ENCODE results near the gene SERPINA9.
"Not testable (repeated sequence)": the region's sequence is repeated elsewhere in the genome, so short reads cannot be mapped to it uniquely, and the experiment has no call there.

Gene SERPINA9, protein sequence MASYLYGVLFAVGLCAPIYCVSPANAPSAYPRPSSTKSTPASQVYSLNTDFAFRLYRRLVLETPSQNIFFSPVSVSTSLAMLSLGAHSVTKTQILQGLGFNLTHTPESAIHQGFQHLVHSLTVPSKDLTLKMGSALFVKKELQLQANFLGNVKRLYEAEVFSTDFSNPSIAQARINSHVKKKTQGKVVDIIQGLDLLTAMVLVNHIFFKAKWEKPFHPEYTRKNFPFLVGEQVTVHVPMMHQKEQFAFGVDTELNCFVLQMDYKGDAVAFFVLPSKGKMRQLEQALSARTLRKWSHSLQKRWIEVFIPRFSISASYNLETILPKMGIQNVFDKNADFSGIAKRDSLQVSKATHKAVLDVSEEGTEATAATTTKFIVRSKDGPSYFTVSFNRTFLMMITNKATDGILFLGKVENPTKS

DNA sequence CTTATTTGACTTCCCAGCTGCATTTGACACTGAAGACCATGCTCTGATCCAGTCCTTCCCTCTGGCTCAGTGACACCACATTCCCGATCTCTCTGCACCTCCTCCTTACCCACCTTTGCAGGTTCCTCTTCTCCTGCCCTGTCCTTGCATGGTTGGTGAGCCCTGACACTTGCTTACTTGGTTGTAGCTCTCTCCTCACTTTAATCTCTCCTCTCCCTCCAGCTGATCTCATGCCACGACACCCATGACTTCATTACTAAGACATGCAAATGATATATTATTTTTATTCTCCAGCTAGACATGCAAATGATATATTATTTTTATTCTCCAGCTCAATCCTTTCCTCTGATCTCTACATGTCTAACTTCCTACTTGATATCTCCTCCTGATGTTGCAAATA is at the start of gene SERPINA9:
Gene SERPINA9, minus strand, starts transcription at position 175 of the 400 bp plus-strand sequence. CDS start 6,357 bp downstream, outside the sequence.
- DNase-seq (ENCODE audit: low read depth): no peak

DNA sequence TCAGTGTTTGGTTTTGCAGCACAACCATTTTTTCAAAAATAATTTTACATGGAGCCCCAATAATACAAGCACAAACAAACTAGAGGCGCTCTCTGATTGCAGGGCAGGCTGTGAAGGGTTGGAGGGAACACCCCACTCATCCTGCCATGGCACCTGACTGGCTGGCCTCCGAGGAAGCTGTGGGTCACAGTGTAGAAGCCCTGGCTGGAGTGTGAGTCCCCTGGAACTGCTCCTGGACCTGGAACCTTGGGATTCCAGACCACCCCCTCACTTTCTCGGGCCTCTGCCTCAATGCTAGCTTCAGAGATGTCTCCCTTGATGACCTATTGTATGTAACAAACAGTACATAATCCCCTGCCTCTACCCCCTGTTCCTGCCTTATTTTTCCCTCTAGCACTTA is 48.1 kb upstream of the SERPINA9 start:
- no peak for DNase-seq (ENCODE audit: low read depth)

DNA sequence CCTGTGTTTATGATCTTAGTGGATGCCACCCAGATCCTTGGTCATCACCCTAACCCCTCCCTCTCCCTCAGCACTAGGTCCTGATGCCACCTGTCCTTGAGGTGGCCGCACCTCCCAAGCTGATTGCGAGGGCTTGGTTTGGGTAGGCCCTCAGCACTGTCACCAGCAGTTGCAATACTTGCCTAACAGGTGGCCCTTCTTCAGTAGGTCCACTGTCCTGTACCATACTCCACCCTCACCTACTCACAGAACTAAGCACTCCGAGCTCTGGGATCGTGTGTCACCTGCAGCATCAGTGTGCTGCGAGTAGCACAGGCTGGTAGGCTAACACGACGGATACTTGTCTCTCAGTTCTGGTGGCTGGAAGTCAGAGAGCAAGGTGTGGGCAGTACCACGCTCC is 47.3 kb upstream of the SERPINA9 start:
- DNase-seq (ENCODE audit: low read depth): no peak

DNA sequence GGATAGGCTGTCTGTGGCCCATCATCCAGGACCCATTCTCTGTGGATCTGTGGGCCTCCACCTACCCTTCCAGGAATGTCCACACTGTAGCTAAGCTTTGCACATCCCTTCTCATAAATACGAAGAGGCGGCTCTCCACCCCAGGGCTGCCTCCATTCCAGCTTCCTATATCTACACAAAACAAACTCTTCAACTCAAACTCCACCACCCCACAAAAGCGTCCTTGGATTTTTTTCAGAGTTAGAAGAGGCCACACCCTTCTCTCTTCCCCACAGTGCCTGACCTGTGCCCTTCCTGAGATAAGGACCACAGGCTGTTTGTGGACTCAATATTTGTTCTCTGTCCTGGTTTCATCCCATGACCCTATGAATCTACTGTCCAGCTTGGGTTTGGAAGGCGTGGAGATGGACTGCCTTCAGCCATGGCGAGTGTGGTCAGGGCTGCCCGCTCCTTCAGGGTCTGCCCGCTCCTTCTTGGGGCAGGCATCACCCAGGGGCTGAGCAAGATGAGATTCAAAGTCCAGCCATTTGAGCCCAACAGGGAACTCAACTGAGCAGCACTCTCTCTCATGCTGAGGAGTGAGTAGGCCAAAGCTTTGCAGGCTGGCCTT is 46.2 kb upstream of the SERPINA9 start:
- DNase-seq (ENCODE audit: low read depth): no peak

DNA sequence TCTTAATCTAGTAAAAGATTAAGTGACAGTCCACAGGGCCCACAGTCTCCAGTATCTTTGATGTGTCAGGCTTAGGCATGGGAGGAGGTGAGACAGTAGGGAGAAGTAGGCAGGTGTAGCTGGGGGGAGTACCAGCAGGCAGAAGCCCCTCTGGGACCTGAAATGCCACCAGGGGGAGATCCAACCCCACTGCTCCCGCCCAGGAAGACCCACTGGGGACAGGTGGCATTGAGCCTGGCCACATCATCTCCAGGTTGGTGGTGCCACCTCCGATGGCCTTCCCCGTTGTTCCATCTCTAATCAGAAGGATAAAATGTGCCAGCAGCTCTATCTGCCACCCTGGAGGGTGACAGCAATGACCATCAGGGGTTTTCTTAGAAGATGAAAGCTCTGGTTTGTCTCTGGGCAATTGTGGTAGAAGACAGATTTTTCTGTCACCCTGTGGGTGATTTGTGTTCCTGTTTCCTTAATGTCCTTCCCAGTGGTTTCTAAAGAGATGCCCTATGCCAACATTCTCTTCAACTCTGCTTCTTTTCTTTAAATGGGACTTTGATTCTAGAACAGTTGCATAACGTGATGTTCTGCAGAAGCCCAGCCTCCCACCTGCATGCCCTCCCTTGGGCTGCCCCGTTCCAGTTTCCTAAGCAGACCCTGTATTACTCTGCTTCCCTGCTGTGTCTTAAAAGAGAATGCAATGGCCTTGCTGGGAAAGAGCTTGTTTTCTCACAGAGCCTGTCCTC is 45.5 kb upstream of the SERPINA9 start:
- no peak for DNase-seq (ENCODE audit: low read depth)

DNA sequence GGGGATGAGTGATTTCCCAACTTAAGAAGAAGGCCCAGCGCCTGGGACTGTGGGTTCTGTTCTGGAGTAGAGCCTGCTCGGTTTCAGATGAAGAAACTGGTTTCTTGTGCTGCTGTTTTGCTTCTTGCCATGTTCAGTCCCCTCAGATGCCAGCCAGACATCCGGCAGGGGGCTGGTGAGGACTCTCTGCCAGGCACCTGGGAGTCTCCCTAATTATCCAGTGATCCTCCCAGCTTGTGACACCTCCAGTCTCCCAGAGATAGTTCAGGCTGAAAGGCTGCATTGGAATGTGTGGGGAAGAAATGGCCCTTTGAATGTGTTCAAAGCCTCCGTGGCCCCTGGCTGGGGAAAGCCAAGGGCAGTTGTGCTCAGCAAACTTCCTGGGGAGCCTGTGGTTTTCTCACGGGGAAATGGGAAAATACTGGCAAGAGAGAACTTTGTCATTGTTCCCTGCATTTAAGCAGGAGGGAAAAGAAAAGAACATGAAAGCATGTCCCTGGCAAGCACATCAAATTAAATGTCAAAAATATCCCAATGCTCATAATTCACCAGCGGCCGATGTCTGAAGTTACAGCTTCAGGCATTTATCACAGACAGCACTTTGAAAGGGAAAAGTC is 41.8 kb upstream of the SERPINA9 start:
- DNase-seq (ENCODE audit: low read depth): no peak

DNA sequence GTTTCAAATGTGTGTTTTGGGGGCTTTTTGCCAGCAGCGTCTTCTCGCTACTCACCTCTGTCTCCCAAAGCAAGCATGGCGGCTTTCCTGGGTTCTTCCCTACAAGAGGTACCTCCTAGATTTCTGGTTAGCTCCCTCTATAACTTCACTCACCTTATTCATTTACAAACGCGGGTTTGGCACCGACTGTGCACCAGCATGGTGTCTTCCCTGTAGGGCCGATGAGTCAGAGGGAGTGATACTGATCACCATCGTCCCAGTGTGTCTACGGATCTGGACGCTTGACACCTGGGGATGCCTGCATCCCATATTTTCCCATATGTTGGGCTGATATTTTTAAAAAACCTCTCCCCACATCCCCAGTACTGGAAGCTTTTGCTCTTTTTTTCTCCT is 41.2 kb upstream of the SERPINA9 start:
- DNase-seq (ENCODE audit: low read depth): no peak

DNA sequence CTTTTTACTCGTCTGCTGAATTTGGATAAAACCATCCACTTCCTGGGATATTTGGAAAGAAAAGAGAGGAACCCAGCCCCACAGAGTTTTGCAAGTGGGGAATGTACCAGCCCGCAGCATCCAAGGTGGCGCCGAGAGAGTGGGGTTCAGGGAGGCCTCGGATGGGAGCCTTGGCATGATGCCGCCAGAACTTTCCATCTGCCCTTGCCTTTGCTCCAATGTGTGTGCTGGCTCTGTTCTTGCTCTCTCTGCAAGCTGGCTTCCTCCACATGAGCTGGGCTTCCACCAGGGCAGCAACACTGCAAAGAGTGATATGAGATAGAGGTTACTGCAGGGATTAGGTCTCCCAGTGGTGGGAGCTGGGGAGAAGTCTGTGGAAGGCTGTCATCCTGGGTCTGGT is 39.9 kb upstream of the SERPINA9 start:
- DNase-seq (ENCODE audit: low read depth): no peak

DNA sequence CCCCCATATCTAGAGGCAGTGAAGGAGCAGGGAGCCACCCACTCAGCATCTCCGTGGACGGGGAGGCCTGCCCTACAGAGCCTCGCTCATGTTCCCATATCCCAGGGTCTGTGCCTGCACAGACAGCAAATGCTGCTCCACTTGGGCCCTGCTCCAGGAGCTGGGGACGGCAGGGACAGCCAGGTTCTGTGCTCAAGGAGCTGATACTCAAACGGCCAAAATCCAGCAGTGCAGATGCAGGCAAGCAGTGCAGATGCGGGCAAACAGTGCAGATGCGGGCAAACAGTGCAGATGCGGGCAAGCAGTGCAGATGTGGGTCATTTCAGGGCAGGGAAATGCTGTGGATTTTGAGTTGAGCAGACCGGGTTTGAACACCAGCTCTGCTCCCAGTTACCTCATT is 39.4 kb upstream of the SERPINA9 start:
- DNase-seq (ENCODE audit: low read depth): no peak

DNA sequence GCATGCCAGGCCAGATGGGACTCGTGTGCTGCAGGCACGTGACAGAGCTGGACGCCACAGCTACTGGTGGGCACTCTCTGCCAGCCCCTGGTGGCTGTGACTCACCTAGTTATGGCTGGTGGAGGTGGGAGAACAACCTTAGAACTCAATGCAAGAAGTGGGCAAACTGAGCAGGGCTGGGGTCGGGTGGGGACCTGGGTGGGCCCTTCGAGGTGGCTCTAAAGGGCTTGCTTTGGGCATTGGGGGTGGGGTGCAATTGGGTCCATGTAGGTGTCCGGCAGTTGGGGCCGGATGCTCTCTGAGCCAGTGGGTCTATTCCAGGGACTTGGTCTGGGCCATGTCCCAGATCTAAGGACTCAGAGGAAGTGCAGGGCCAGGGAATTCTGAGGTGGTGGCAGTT is 38.4 kb upstream of the SERPINA9 start:
- DNase-seq (ENCODE audit: low read depth): no peak

DNA sequence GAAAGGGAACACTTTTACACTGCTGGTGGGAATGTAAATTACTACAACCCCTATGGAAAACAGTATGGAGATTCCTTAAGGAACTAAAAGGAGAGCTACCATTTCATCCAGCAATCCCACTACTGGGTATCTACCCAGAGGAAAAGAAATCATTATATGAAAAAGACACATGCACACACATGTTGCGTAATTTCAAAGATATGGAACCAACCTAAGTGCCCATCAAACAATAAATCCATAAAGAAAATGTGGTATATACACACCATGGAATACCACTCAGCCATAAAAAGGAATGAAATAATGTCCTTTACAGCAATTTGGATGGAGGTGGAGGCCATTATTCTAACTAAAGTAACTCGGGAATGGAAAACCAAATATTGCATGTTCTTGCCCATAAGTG is 34.5 kb upstream of the SERPINA9 start:
- not testable (repeated sequence) for DNase-seq (ENCODE audit: low read depth)

DNA sequence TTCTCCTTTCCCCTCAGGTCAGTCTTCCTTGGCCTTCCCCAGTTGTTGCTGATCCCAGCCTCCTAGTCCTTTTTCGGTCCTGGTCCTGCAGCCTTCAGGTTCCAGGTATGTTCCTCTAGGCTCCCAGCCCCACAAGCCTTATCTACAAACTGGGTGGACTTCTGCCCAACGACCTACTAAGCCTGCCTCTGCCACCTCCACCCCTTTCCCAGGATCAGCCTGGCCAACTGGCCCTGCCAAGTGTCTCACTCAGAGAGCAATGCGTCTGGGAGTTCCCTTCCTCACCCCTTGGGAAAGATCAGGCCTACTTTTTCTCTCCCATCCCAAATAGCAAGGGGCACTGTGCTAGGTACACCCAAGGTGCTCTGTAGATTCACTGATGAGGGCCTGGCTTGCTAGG is 33.4 kb upstream of the SERPINA9 start, which contains the start of gene SERPINA12:
Gene SERPINA12, minus strand, starts transcription at position 114 of the 400 bp plus-strand sequence. CDS start 11,072 bp downstream, outside the sequence.
- DNase-seq (ENCODE audit: low read depth): no peak

DNA sequence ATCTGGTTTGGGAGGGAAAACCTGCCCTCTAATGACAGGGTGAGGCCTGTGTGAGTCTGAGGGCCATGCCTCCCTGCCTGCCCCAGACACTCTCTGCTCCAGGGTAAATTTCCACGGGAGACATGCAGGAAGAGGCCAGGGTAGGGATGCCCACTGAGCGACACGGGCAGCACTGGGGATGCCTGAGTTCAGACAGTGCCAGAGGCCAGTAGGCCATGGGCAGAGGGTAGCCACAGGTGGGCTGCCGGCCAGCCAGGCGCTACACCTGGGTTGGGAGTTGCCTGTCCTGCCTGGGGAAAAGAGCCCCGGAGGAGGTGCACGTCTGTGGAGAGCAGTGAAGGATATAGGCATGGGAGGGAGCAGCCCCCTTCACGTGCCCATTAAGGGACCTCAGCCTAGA is 29.6 kb upstream of the SERPINA9 start:
- DNase-seq (ENCODE audit: low read depth): no peak

DNA sequence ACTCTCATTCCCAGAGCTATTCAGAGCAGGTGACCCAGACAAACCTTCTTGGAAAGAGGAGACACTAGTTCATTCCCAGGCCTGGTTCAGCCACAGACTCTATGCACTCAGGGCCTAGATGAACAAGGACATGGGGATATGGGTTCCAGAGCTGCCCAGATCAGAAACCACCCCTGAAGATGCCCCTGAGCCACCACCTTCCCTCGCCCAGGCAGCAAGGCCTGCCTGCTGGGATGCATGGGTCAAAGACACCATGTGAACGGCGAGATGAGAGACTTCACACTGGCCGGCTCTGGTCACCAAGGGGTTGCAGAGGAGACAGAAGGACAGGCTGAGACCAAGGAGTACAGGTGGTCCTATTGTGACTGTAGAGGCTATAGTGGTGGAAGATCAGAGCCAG is 29.2 kb upstream of the SERPINA9 start:
- DNase-seq (ENCODE audit: low read depth): no peak

DNA sequence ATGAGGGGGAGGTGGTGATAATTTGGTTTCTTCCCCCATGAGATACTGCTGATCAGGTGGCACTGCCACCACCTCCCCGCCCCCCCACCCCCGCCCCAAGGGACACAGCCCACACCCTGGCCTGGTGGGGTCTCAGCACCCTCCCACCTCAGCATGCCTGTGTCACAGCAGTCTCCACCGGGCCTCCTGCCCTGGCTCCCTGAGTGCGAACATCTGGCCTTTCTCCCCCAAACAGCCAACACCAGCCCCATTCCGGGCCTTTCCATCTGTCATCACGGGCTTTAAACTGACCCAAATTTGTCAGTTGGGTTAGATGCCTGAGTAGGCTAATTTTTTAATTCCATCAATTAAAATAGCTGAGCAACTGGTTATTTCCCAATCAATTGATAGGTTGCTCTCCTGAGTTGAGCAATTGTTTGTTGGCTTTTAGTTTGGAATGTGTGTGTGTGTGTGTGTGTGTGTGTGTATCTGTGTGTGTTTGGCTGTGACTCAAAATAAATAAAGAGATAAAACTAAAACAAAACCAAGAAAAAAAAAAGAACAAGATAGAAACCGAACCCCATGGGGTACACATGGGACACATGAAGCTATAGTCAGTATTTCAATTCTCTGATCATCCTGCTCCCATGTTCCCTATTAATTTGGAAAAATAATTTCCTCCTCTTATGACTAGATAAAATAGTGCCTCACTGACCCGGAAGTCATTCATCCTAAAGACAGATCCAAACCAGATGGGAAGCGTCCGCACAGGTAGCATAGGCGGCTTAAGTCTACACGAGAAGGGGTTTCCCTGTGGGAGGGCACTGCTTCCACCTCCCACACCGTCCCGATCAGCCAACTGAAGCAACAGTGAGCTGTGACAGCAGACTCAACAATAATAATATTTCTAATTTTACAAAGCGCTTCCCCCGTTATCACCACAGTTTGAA is 25.9 kb upstream of the SERPINA9 start:
- no peak for DNase-seq (ENCODE audit: low read depth)

DNA sequence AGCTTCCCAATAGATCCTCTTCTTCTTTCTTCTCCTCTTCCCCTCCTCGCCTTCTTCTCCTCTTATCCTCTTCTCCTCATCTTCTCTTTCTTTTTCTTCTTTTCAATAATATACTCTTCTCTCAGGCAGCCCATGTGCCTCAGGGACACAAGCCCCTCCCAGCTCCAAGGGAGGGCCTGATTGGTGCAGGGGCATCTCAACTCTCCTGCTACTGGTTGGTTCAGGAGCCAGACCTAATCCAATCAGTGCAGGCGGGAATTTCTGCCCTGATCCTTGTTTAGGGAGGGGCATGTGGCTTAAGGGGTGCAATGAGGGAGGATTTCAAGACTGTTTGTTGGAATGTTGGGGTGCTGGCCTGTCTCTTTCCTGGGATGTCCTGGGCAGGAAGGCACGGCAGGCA is 24.3 kb upstream of the SERPINA9 start:
- DNase-seq (ENCODE audit: low read depth): no peak

DNA sequence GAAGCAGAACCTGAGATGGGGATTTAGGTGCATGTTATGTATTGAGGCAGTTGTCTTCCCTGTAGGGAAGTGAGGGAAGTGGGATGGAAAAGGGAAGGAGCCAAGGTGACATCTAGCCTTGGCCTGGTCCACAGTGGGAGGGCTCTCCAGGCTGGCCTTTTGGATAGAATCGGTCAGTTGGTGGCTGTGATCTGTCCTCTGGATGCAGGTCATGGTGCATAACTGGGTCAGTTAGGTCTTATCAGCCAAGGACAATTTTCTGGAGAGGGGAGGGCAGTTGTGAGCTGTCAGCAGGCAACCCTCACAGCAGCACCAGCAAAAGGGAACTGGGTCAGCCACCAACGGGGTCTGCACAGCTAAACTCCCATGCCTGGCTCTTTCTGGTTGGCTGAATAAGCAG is 23.7 kb upstream of the SERPINA9 start:
- no peak for DNase-seq (ENCODE audit: low read depth)

DNA sequence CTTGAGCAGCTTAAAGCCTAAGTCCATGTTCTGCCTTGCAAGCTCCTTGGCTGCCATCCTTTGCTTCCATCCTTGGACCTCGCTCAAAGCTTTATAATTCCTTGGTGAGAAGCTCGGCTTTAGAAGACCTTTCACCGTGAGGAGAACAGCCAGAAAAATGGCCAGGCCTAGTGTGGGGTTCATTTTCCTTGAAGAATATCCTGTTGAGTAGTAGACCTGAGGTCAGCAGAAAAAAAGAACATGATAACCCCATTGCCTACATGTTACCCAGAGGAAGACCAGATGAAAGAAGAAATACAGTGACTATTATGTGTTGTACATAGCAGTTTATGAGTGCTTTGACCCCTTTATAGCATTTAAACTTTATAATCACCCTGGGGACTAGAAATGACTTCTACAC is 22.2 kb upstream of the SERPINA9 start:
- no peak for DNase-seq (ENCODE audit: low read depth)

DNA sequence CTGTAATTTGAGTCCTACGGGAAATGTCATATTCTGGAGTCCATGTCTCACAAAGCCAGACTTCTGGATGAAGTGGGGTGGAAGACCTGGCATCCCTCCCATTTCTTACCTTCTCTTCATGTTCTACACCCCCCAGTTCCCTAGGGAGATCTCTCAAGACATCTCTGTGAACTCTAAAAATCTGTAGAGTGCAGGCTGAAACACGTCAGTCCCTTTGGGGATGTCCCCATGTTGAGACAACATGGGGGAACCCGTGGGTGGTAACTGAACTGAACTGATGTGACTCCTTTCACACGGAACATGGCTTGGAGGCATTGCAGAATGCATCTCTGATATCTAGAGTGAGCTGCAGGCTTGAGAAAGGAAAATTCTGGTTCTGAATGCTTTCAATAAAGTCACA is 18.1 kb upstream of the SERPINA9 start:
- DNase-seq (ENCODE audit: low read depth): no peak

DNA sequence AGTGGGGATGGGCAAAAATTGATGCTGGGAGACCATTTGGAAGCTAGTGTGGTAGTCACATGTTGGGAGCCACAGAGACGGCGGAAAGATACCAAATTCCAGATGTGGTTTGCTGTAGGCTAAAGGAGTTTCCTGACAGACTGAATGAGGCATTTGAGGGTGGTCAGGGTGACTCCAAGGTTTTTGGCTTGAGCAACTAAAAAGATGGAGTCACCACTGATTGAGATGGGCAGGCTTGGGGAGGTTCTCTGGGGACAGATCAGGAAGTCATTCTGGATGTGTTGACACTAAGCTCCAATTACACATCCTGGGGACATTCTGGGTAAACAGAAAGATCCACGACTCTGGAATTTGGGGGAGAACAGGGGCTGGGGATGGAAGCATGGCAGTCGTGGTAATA is 15.5 kb upstream of the SERPINA9 start:
- DNase-seq (ENCODE audit: low read depth): peak; percentile 13

DNA sequence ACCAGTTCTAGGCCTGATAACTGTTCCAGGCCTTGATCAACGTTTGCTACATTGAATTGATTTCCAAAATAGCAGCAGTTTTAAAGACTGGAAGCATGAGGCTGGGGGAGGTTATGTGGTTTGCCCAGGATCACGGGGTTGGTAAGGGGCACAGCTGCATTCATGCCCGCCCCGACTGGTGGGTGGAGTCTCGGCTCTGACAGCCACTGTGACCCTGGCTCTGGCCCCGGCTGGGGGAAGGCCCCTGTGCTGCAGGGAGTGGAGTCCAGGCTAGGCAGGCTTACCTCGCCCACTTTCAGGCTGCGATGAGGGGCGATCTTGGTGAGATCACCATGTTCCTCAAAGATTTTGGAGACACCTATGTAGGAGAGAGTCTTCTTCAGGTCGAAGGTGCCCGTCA is 13.3 kb upstream of the SERPINA9 start:
- no peak for DNase-seq (ENCODE audit: low read depth)
